ENCODE measurements around the gene MPHOSPH9.

GRCh38 chr12:123187637-123188036 lies 45.3 kb downstream of the MPHOSPH9 start:
- no peak for TF ChIP-seq CTCF (conservative IDR thresholded peaks at IDR 0.05; ENCODE audit: low read length)
- TF ChIP-seq EZH2phosphoT487 (IDR thresholded peaks at IDR 0.05; ENCODE audit: borderline replicate concordance, low read depth, low read length): no peak
